Measurements from ENCODE around the gene MSI2.
A peak's percentile ranks its signal among the peaks of the same experiment; 100 is the strongest.

Gene MSI2

DNA sequence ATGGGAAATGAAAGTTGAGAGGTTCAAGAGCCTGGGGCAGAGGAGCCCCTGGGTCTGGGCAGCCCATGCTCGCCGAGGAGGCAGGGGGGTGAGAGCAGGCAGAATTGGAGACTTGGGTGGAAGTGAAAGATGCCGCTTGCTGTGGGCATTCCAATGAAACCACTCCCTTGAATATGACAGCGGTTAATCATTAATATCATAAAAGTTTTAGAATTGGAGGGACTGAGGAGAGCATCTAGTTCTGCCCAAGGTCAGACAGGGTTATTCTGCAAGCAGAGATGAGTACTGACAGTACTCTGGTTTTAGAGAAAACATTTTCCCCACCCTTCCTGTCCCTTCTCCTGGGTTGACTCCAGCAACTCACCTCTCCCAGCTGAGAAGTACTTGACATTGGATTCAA lies 180.2 kb downstream of the MSI2 start:
- H3K79me2 ChIP-seq (ENCODE audit: insufficient read depth, low read length), result peaks cover 87% of the 10 kb centered on the region
- H3K4me1 ChIP-seq (ENCODE audit: insufficient read depth, low read length, poor library complexity, severe bottlenecking), result peaks cover 91% of the 10 kb centered on the region
- no peak overlapping the region for H3K4me3 ChIP-seq (ENCODE audit: low read length, poor library complexity, severe bottlenecking)

GRCh38 chr17:57438066-57438731 lies 181.9 kb downstream of the MSI2 start:
- no peaks in the 10 kb centered on the region for H4K20me1 ChIP-seq (ENCODE audit: insufficient read depth, low read length, poor library complexity, severe bottlenecking)
- no peaks in the 10 kb centered on the region for H3K9me2 ChIP-seq (replicated peaks; ENCODE audit: low read depth, low read length)
- peaks cover 90% of the 10 kb centered on the region for H3K4me1 ChIP-seq (ENCODE audit: insufficient read depth, low read length, poor library complexity, severe bottlenecking)
- no peaks in the 10 kb centered on the region for H3K9me3 ChIP-seq (ENCODE audit: insufficient read depth, low read depth, low read length)
- peak overlapping the region; percentile 28 for H3K4me3 ChIP-seq (ENCODE audit: low read length, poor library complexity, severe bottlenecking)
- peaks cover 87% of the 10 kb centered on the region for H3K79me2 ChIP-seq (ENCODE audit: insufficient read depth, low read length)
- H3K9ac ChIP-seq (ENCODE audit: low read depth, low read length, poor library complexity, severe bottlenecking), result peak overlapping the region; percentile 90
- peaks cover 31% of the 10 kb centered on the region for H3F3A ChIP-seq (ENCODE audit: low read depth)
- TF ChIP-seq EZH2phosphoT487 (IDR thresholded peaks at IDR 0.05; ENCODE audit: borderline replicate concordance), result no peak
- TF ChIP-seq, protein P1, sequence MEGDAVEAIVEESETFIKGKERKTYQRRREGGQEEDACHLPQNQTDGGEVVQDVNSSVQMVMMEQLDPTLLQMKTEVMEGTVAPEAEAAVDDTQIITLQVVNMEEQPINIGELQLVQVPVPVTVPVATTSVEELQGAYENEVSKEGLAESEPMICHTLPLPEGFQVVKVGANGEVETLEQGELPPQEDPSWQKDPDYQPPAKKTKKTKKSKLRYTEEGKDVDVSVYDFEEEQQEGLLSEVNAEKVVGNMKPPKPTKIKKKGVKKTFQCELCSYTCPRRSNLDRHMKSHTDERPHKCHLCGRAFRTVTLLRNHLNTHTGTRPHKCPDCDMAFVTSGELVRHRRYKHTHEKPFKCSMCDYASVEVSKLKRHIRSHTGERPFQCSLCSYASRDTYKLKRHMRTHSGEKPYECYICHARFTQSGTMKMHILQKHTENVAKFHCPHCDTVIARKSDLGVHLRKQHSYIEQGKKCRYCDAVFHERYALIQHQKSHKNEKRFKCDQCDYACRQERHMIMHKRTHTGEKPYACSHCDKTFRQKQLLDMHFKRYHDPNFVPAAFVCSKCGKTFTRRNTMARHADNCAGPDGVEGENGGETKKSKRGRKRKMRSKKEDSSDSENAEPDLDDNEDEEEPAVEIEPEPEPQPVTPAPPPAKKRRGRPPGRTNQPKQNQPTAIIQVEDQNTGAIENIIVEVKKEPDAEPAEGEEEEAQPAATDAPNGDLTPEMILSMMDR (conservative IDR thresholded peaks at IDR 0.05; ENCODE audit: low read length), result no peak
- H3K27me3 ChIP-seq (ENCODE audit: insufficient read depth, low read length, poor library complexity, severe bottlenecking), result no peaks in the 10 kb centered on the region
- H2AFZ ChIP-seq (ENCODE audit: low read length), result no peak overlapping the region
- peak overlapping the region; percentile 61 for H3K4me2 ChIP-seq (ENCODE audit: low read depth, low read length, poor library complexity, severe bottlenecking)
- H3K36me3 ChIP-seq (ENCODE audit: insufficient read depth, low read length), result peaks cover 5% of the 10 kb centered on the region; the same call in 1 of the 2 replicates

More for the DNA sequence above, 180.2 kb downstream of the MSI2 start:
- no peak for TF ChIP-seq EZH2phosphoT487 (IDR thresholded peaks at IDR 0.05; ENCODE audit: borderline replicate concordance)
- TF ChIP-seq, protein P1 (conservative IDR thresholded peaks at IDR 0.05; ENCODE audit: low read length), result no peak
- Histone ChIP-seq H3F3A (ENCODE audit: low read depth) (peaks cover 31% of the 10 kb centered on the region), H4K20me1 (ENCODE audit: insufficient read depth, low read length, poor library complexity, severe bottlenecking) (no peaks in the 10 kb centered on the region), H3K27me3 (ENCODE audit: insufficient read depth, low read length, poor library complexity, severe bottlenecking) (no peaks in the 10 kb centered on the region), H3K9me2 (replicated peaks; ENCODE audit: low read depth, low read length) (no peaks in the 10 kb centered on the region), H3K36me3 (ENCODE audit: insufficient read depth, low read length) (peaks cover 20% of the 10 kb centered on the region; the same call in 1 of the 2 replicates), H3K4me2 (ENCODE audit: low read depth, low read length, poor library complexity, severe bottlenecking) (peak overlapping the region; percentile 61), H3K9ac (ENCODE audit: low read depth, low read length, poor library complexity, severe bottlenecking) (peak overlapping the region; percentile 85), H2AFZ (ENCODE audit: low read length) (no peak overlapping the region), H3K9me3 (ENCODE audit: insufficient read depth, low read depth, low read length) (no peaks in the 10 kb centered on the region)

GRCh38 chr17:57439651-57440050 lies 183.3 kb downstream of the MSI2 start:
- H3K36me3 ChIP-seq (ENCODE audit: insufficient read depth, low read length), result peaks cover 16% of the 10 kb centered on the region; the same call in 1 of the 2 replicates
- peak overlapping the region; percentile 3 for H3K4me3 ChIP-seq (ENCODE audit: low read length, poor library complexity, severe bottlenecking)
- no peaks in the 10 kb centered on the region for H4K20me1 ChIP-seq (ENCODE audit: insufficient read depth, low read length, poor library complexity, severe bottlenecking)
- H3K79me2 ChIP-seq (ENCODE audit: insufficient read depth, low read length), result peaks cover 87% of the 10 kb centered on the region
- no peaks in the 10 kb centered on the region for H3K9me2 ChIP-seq (replicated peaks; ENCODE audit: low read depth, low read length)
- H3K4me1 ChIP-seq (ENCODE audit: insufficient read depth, low read length, poor library complexity, severe bottlenecking), result peaks cover 94% of the 10 kb centered on the region
- H3K9me3 ChIP-seq (ENCODE audit: insufficient read depth, low read depth, low read length), result no peaks in the 10 kb centered on the region
- peak overlapping the region; percentile 54 for H3K4me2 ChIP-seq (ENCODE audit: low read depth, low read length, poor library complexity, severe bottlenecking)
- H3K27me3 ChIP-seq (ENCODE audit: insufficient read depth, low read length, poor library complexity, severe bottlenecking), result no peaks in the 10 kb centered on the region
- TF ChIP-seq, protein P1 (conservative IDR thresholded peaks at IDR 0.05; ENCODE audit: low read length), result no peak
- TF ChIP-seq EZH2phosphoT487 (IDR thresholded peaks at IDR 0.05; ENCODE audit: borderline replicate concordance), result no peak
- peak overlapping the region; percentile 90 for H3K9ac ChIP-seq (ENCODE audit: low read depth, low read length, poor library complexity, severe bottlenecking)
- no peak overlapping the region for H2AFZ ChIP-seq (ENCODE audit: low read length)
- H3F3A ChIP-seq (ENCODE audit: low read depth), result peaks cover 31% of the 10 kb centered on the region
